Left kidney (tissue), 2 donors: ENCODE data around the gene OAT. TPM values are rescaled to one million over a fixed set of nuclear protein-coding genes. Genes with fewer than 3 reads are reported as not detected.
"Not testable (repeated sequence)": the region's sequence is repeated elsewhere in the genome, so short reads cannot be mapped to it uniquely, and the experiment has no call there.

ENCODE experiments used
- DNase-seq: peaks from one replicate; pipeline ENCODE4 v3.0.0-alpha.2; 2013
- polyA plus RNA-seq: library from polyadenylated mRNA; unstranded; fragments of 120-200 nt; gene quantifications from one replicate; pipeline ENCODE4 v1.2.1, GENCODE V29; 2013; ENCODE audit not compliant: insufficient read length

Gene OAT
- polyA plus RNA-seq, 1 donor: 91.5 TPM

- no peak for DNase-seq
These were observed 30.7 kb upstream of the OAT start for GRCh38 chr10:124449170-124450011.

GRCh38 chr10:124448696-124449169, 30.0 kb upstream of the OAT start:
- no peak for DNase-seq

GRCh38 chr10:124447751-124448466, 29.2 kb upstream of the OAT start:
- DNase-seq: no peak

GRCh38 chr10:124446830-124447750, 28.4 kb upstream of the OAT start:
- no peak for DNase-seq

GRCh38 chr10:124441694-124442093, 23.0 kb upstream of the OAT start:
- DNase-seq: not testable (repeated sequence)

GRCh38 chr10:124436191-124436638, 17.5 kb upstream of the OAT start:
- DNase-seq: no peak

GRCh38 chr10:124435683-124436082, 17.0 kb upstream of the OAT start:
- not testable (repeated sequence) for DNase-seq

GRCh38 chr10:124433461-124433860, 14.7 kb upstream of the OAT start:
- DNase-seq: no peak

- no peak for DNase-seq
These were observed 11.4 kb upstream of the OAT start for GRCh38 chr10:124430077-124430476.

- DNase-seq: no peak
These were observed 10.9 kb upstream of the OAT start for GRCh38 chr10:124429576-124429975.

- no peak for DNase-seq
These were observed 9.6 kb upstream of the OAT start for GRCh38 chr10:124428207-124428777.

- DNase-seq: no peak
These were observed 6.7 kb upstream of the OAT start for GRCh38 chr10:124425227-124425962.

- DNase-seq: no peak
These were observed 5.1 kb upstream of the OAT start for GRCh38 chr10:124423813-124424212.

- no peak for DNase-seq
These were observed 4.0 kb upstream of the OAT start for GRCh38 chr10:124422742-124423141.

GRCh38 chr10:124420254-124420653, 1.5 kb upstream of the OAT start:
- no peak for DNase-seq

GRCh38 chr10:124419635-124420034, 912 bp upstream of the OAT start:
- DNase-seq: no peak

- peak; percentile 46 for DNase-seq
These were observed 613 bp downstream of the OAT start for GRCh38 chr10:124417895-124418725.

GRCh38 chr10:124416733-124417132, 2.0 kb downstream of the OAT start:
- no peak for DNase-seq

- DNase-seq: no peak
These were observed 3.5 kb downstream of the OAT start for GRCh38 chr10:124415210-124415609.

GRCh38 chr10:124414076-124414475, 4.6 kb downstream of the OAT start:
- no peak for DNase-seq
